SK-N-SH (cell line): ENCODE data around the gene MRFAP1L1. TPM values are rescaled to one million over a fixed set of nuclear protein-coding genes. Genes with fewer than 3 reads are reported as not detected.

ENCODE experiments used
- CTCF ChIA-PET: fragments of 300-600, 350-600 bp; formaldehyde crosslinking; extraction: SDS; loops from one replicate; lab custom pipeline; 2021; lab: Yijun Ruan, JAX
- POLR2A ChIA-PET: fragments of 350-600 bp; sonication (Branson Sonifier 250); formaldehyde crosslinking; extraction: SDS; loops from one replicate; lab custom pipeline; 2020; ENCODE audit warnings: antibody characterized with exemption, inconsistent platforms; lab: Yijun Ruan, JAX
- DNase-seq: peaks from one replicate; pipeline ENCODE4 v3.0.0; 2012
- H2AFZ ChIP-seq: fragments of 200-600 bp; sonication (generic); 2 replicates; pipeline ENCODE4 v1.8.1; 2016; ENCODE audit warnings: antibody characterized with exemption, mild to moderate bottlenecking, low read depth
- H3F3A ChIP-seq: fragments of 200-600 bp; sonication (generic); replicated peaks from 2 replicates; pipeline ENCODE3; 2016; ENCODE audit warnings: antibody characterized with exemption, mild to moderate bottlenecking; ENCODE audit not compliant: insufficient read depth
- H3K27ac ChIP-seq, 2 experiments: fragments of 200-500 bp in 1 of 2; fragments of 200-600 bp in 1 of 2; sonication (Bioruptor generic) in 1 of 2; sonication (generic), shearing (Covaris generic) in 1 of 2; 2 replicates each; pipeline versions ENCODE4 v1.5.1 to v1.6.1; 2014 to 2016; ENCODE audit warnings: low read depth in 2 of 2, inconsistent platforms in 1 of 2, low read length in 1 of 2, mild to moderate bottlenecking in 1 of 2, mixed read lengths in 1 of 2
- H3K27me3 ChIP-seq: fragments of 200-600 bp; sonication (generic), shearing (Covaris generic); 2 replicates; pipeline ENCODE4 v1.6.1; 2016; ENCODE audit warnings: mixed run types; ENCODE audit not compliant: insufficient read depth
- H3K36me3 ChIP-seq, 2 experiments: fragments of 200-500 bp in 1 of 2; fragments of 200-600 bp in 1 of 2; sonication (Bioruptor generic) in 1 of 2; sonication (generic) in 1 of 2; replicated peaks in 1 of 2; 2 replicates each; pipeline versions ENCODE3 to v1.5.1; 2014 to 2016; ENCODE audit warnings: low read length in 1 of 2, mild to moderate bottlenecking in 1 of 2; ENCODE audit not compliant: insufficient read depth in 2 of 2, control insufficient read depth in 1 of 2
- H3K4me1 ChIP-seq, 2 experiments: fragments of 200-500 bp in 1 of 2; fragments of 200-600 bp in 1 of 2; sonication (Bioruptor generic) in 1 of 2; sonication (generic), shearing (Covaris generic) in 1 of 2; 2 replicates each; pipeline versions ENCODE4 v1.5.1 to v1.6.1; 2014 to 2016; ENCODE audit warnings: low read depth in 1 of 2, low read length in 1 of 2, mixed run types in 1 of 2; ENCODE audit not compliant: insufficient read depth in 2 of 2, control insufficient read depth in 1 of 2
- H3K4me2 ChIP-seq: fragments of 200-600 bp; sonication (generic), shearing (Covaris generic); 2 replicates; pipeline ENCODE4 v1.6.1; 2017; ENCODE audit warnings: mixed run types
- H3K4me3 ChIP-seq, 2 experiments: fragments of 200-500 bp in 1 of 2; fragments of 200-600 bp in 1 of 2; sonication (Bioruptor generic) in 1 of 2; sonication (generic), shearing (Covaris generic) in 1 of 2; 2 replicates each; pipeline versions ENCODE4 v1.5.1 to v1.8.1; 2014 to 2016; ENCODE audit warnings: low read depth in 2 of 2, inconsistent platforms in 1 of 2, low read length in 1 of 2, mild to moderate bottlenecking in 1 of 2, mixed read lengths in 1 of 2, moderate library complexity in 1 of 2
- H3K79me2 ChIP-seq: fragments of 200-600 bp; sonication (generic); 2 replicates; pipeline ENCODE4 v1.8.1; 2017; ENCODE audit warnings: mild to moderate bottlenecking; ENCODE audit not compliant: insufficient read depth
- H3K9ac ChIP-seq: fragments of 200-600 bp; sonication (generic); 2 replicates; pipeline ENCODE4 v1.6.1; 2017; ENCODE audit warnings: mixed run types
- H3K9me2 ChIP-seq: fragments of 200-600 bp; sonication (generic); 2 replicates; pipeline ENCODE4 v1.6.1; 2017; ENCODE audit warnings: mixed run types
- H3K9me3 ChIP-seq: fragments of 200-600 bp; sonication (generic); 2 replicates; pipeline ENCODE4 v1.6.1; 2017; ENCODE audit warnings: mixed run types, mild to moderate bottlenecking, moderate library complexity
- H4K20me1 ChIP-seq: fragments of 200-600 bp; sonication (generic); 2 replicates; pipeline ENCODE4 v1.6.1; 2017; ENCODE audit warnings: mild to moderate bottlenecking, mixed run types; ENCODE audit not compliant: insufficient read depth
- ELF1 ChIP-seq: IDR thresholded peaks from 2 replicates; pipeline ENCODE4 v1.4.0; 2012
- EZH2phosphoT487 ChIP-seq: fragments of 200-600 bp; sonication (generic); IDR thresholded peaks from 2 replicates; pipeline ENCODE4 v1.6.1; 2017; ENCODE audit warnings: low read depth, mixed run types, mild to moderate bottlenecking, antibody characterized with exemption, moderate library complexity, borderline replicate concordance
- FOSL2 ChIP-seq: IDR thresholded peaks from 2 replicates; pipeline ENCODE4 v1.4.0; 2012; ENCODE audit warnings: low read depth, mild to moderate bottlenecking, moderate library complexity, borderline replicate concordance
- FOXM1 ChIP-seq: IDR thresholded peaks from 2 replicates; pipeline ENCODE4 v1.4.0; 2012; ENCODE audit warnings: low read depth, mild to moderate bottlenecking
- POLR2AphosphoS5 ChIP-seq: IDR thresholded peaks from 2 replicates; pipeline ENCODE4 v1.6.1; 2012; ENCODE audit warnings: low read depth, low read length
- RFX5 ChIP-seq: IDR thresholded peaks from 2 replicates; pipeline ENCODE4 v1.6.1; 2012; ENCODE audit warnings: mild to moderate bottlenecking, improper control_type of control experiment, low read length
- RXRA ChIP-seq: IDR thresholded peaks from 2 replicates; pipeline ENCODE4 v1.4.0; 2012; ENCODE audit warnings: low read depth, mild to moderate bottlenecking, borderline replicate concordance
- TAF1 ChIP-seq: IDR thresholded peaks from 2 replicates; pipeline ENCODE4 v1.6.1; 2012; ENCODE audit warnings: low read depth, mild to moderate bottlenecking, low read length, moderate library complexity, borderline replicate concordance
- TCF12 ChIP-seq: IDR thresholded peaks from 2 replicates; pipeline ENCODE4 v1.4.0; 2012
- USF2 ChIP-seq: fragments of 150-350 bp; IDR thresholded peaks from 2 replicates; pipeline ENCODE4 v1.6.1; 2017; ENCODE audit warnings: antibody characterized with exemption, low read length, low read depth, borderline replicate concordance
- WGBS: methylation state at CpG from one replicate; pipeline ENCODE4 v1.1.6; 2017; ENCODE audit warnings: low lambda C conversion rate; 5-methylcytosine and 5-hydroxymethylcytosine counted together
- polyA plus RNA-seq, 3 experiments: library from polyadenylated mRNA; depleted of rRNA; stranded (reverse); fragments of >200 nt; gene quantifications; 2 replicates each; pipeline ENCODE4 v1.2.3, GENCODE V29; 2012
- TF ChIP-seq, protein P1 (sequence below): IDR thresholded peaks from 2 replicates; pipeline ENCODE4 v1.6.1; 2012; ENCODE audit warnings: mild to moderate bottlenecking, low read depth, low read length, moderate library complexity
- TF ChIP-seq, protein P2 (sequence below): IDR thresholded peaks from 2 replicates; pipeline ENCODE4 v1.4.0; 2012; ENCODE audit warnings: low read depth, borderline replicate concordance
- TF ChIP-seq, protein P3 (sequence below): fragments of 200-600 bp; sonication (generic); IDR thresholded peaks from 2 replicates; pipeline ENCODE4 v1.6.1; 2017; ENCODE audit warnings: antibody characterized with exemption, mild to moderate bottlenecking, moderate library complexity

Gene MRFAP1L1
- polyA plus RNA-seq, 1 of the 3 experiments (the other 2 are of a cell fraction) = 60.3 TPM

DNA sequence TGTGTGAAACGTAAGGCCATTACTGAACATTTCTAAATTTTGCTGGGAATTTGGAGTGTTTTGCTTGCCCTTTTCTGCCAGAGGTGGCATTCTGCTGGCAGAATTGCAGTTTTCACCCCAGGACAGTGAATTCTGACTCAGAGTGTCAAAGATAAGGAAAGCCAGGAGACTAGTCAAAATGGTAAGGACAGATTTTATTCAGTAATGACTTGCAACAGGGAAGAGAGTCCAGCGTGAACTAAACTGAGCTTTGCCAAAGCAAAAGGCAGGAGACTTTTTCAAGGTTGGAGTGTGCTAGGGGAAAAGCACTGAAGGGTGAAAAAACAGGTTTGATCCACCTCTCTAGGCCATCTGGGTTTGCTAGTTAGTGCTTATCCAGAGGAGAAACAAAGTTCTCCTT is 49.8 kb downstream of the MRFAP1L1 start:
- CTCF ChIA-PET = interaction anchor here (0.9 kb wide), 1 partner anchor 214 kb away, joined by 3 read pairs; no protein-coding TSS in a partner anchor
- H3K27ac ChIP-seq = no peak overlapping the region
- H3K9ac ChIP-seq = no peak overlapping the region
- no peaks in the 10 kb centered on the region for H3K9me2 ChIP-seq
- TF ChIP-seq RFX5 (no peak), USF2 (no peak), TCF12 (no peak), POLR2AphosphoS5 (no peak), FOXM1 (no peak), FOSL2 (no peak), EZH2phosphoT487 (no peak), RXRA (no peak), ELF1 (no peak), TAF1 (no peak)
- TF ChIP-seq, protein P1, sequence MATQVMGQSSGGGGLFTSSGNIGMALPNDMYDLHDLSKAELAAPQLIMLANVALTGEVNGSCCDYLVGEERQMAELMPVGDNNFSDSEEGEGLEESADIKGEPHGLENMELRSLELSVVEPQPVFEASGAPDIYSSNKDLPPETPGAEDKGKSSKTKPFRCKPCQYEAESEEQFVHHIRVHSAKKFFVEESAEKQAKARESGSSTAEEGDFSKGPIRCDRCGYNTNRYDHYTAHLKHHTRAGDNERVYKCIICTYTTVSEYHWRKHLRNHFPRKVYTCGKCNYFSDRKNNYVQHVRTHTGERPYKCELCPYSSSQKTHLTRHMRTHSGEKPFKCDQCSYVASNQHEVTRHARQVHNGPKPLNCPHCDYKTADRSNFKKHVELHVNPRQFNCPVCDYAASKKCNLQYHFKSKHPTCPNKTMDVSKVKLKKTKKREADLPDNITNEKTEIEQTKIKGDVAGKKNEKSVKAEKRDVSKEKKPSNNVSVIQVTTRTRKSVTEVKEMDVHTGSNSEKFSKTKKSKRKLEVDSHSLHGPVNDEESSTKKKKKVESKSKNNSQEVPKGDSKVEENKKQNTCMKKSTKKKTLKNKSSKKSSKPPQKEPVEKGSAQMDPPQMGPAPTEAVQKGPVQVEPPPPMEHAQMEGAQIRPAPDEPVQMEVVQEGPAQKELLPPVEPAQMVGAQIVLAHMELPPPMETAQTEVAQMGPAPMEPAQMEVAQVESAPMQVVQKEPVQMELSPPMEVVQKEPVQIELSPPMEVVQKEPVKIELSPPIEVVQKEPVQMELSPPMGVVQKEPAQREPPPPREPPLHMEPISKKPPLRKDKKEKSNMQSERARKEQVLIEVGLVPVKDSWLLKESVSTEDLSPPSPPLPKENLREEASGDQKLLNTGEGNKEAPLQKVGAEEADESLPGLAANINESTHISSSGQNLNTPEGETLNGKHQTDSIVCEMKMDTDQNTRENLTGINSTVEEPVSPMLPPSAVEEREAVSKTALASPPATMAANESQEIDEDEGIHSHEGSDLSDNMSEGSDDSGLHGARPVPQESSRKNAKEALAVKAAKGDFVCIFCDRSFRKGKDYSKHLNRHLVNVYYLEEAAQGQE = no peak
- TF ChIP-seq, protein P2, sequence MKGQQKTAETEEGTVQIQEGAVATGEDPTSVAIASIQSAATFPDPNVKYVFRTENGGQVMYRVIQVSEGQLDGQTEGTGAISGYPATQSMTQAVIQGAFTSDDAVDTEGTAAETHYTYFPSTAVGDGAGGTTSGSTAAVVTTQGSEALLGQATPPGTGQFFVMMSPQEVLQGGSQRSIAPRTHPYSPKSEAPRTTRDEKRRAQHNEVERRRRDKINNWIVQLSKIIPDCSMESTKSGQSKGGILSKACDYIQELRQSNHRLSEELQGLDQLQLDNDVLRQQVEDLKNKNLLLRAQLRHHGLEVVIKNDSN = no peak
- TF ChIP-seq, protein P3, sequence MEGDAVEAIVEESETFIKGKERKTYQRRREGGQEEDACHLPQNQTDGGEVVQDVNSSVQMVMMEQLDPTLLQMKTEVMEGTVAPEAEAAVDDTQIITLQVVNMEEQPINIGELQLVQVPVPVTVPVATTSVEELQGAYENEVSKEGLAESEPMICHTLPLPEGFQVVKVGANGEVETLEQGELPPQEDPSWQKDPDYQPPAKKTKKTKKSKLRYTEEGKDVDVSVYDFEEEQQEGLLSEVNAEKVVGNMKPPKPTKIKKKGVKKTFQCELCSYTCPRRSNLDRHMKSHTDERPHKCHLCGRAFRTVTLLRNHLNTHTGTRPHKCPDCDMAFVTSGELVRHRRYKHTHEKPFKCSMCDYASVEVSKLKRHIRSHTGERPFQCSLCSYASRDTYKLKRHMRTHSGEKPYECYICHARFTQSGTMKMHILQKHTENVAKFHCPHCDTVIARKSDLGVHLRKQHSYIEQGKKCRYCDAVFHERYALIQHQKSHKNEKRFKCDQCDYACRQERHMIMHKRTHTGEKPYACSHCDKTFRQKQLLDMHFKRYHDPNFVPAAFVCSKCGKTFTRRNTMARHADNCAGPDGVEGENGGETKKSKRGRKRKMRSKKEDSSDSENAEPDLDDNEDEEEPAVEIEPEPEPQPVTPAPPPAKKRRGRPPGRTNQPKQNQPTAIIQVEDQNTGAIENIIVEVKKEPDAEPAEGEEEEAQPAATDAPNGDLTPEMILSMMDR = no peak
- DNase-seq = no peak
- H3K4me3 ChIP-seq = no peak overlapping the region
- no peaks in the 10 kb centered on the region for H3K27me3 ChIP-seq
- no peaks in the 10 kb centered on the region for H3K79me2 ChIP-seq
- 76% methylated on average over 2 of the region's 2 CpGs for WGBS
- no peaks in the 10 kb centered on the region for H3F3A ChIP-seq
- no peaks in the 10 kb centered on the region for H4K20me1 ChIP-seq
- H3K4me1 ChIP-seq = peaks cover 0 to 2% of the 10 kb centered on the region in 2 experiments; a peak in 1 of 4 replicates
- H2AFZ ChIP-seq = no peak overlapping the region
- no peaks in the 10 kb centered on the region for H3K36me3 ChIP-seq
- POLR2A ChIA-PET = no interaction called here
- no peaks in the 10 kb centered on the region for H3K9me3 ChIP-seq
- H3K4me2 ChIP-seq = no peak overlapping the region
